ENCODE measurements around the gene ZNF837. TPM values are rescaled to one million over a fixed set of nuclear protein-coding genes. Genes with fewer than 3 reads are reported as not detected.

The ZNF837 gene
- total RNA-seq (2021; ENCODE audit: unreplicated experiment) (1.6 TPM), Bru-seq, nascent RNA (percentile 45 among the genes with signal in this experiment), BruChase-seq, experiment 1, labeled RNA remaining after a 2-hour chase (percentile 41 among the genes with signal in this experiment), BruChase-seq, experiment 2, labeled RNA remaining after a 6-hour chase (percentile 41 among the genes with signal in this experiment)
- 3.7 TPM for polyA plus RNA-seq (2012; ENCODE audit: insufficient read length)
- long read RNA-seq, partial matches to known transcripts, result 0 of 1 reads
- long read RNA-seq, other reads (novel, unspliced or antisense), result 0 of 1 reads

- H3K9me3 ChIP-seq (ENCODE audit: control insufficient read depth, insufficient read depth, low read depth, low read length), result no peaks in the 10 kb centered on the region
- H3K4me1 ChIP-seq (ENCODE audit: control insufficient read depth, insufficient read depth, low read length), result peaks cover 27% of the 10 kb centered on the region
- no TSS peak for BruUV-seq (replicated peaks)
- ChIA-PET POLR2A (interaction anchor here (0.6 to 1.0 kb wide), 5 partner anchors 19 to 332 kb away, joined by 3 to 8 read pairs (median 4); no protein-coding TSS in a partner anchor), CTCF (no interaction called here)
- peak; percentile 93 for ATAC-seq
- DNase-seq (ENCODE audit: low read depth, low spot score), result peak; percentile 98
- peak within 1 kb of the TSS; percentile 89 for H3K27ac ChIP-seq (ENCODE audit: low read length)
- H3K27me3 ChIP-seq (ENCODE audit: control insufficient read depth, insufficient read depth, low read length), result no peaks in the 10 kb centered on the region
- intact Hi-C loops (cut with micrococcal nuclease; ENCODE audit: unreplicated experiment) (no loop called here), in situ Hi-C loops (cut with HindIII; ENCODE audit: low pct_unique_long_range_greater_than_20kb, low sequenced_read_pairs) (no loop called here)
- TF ChIP-seq SIN3A (IDR thresholded peaks at IDR 0.05; ENCODE audit: borderline replicate concordance, insufficient read depth, low read depth, low read length), result peak; percentile 78; the same call in 1 of the 2 replicates
- no peak for TF ChIP-seq REST (IDR thresholded peaks at IDR 0.05; ENCODE audit: insufficient read depth in 1 of 2, low read depth in 2 of 2, low read length in 1 of 2)
- peak; percentile 93 for TF ChIP-seq POLR2AphosphoS5 (IDR thresholded peaks at IDR 0.05; ENCODE audit: low read depth, low read length)
- peak; percentile 90 for TF ChIP-seq TCF7L2 (IDR thresholded peaks at IDR 0.05; ENCODE audit: low read depth, low read length)
- H3K4me3 ChIP-seq (ENCODE audit: low read depth in 2 of 2, low read length in 2 of 2), result peak within 1 kb of the TSS; percentile 64 to 94
- no peaks in the 10 kb centered on the region for H3K36me3 ChIP-seq (ENCODE audit: control insufficient read depth, insufficient read depth, low read length)
Measured at GRCh38 chr19:58380662-58381459, at the start of gene ZNF837. Gene ZNF837, minus strand, starts transcription at chr19:58381030. Its CDS starts 11,698 bp downstream, at chr19:58369332.

DNA sequence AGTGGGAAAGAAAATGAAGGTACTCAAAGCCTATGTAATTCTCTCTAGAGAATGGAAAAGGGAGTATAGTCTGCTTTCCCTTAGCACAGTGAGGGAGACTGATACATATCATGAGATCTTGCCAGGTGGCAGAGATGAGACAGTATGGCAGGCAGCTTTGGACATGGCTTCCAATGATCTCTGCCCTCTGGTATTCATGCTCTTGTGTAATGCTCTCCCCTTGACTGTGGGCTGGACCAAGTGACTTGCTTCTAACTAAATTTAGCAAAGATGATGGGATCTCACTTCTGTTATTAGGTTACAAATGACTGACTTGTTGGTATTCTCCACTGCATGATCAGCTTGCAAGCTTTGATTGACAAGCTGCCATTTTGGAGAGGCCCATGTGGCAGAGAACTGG, 48.9 kb upstream of the ZNF837 start:
- no peak for ATAC-seq
- Histone ChIP-seq H3K4me1 (ENCODE audit: control insufficient read depth, insufficient read depth, low read length) (no peaks in the 10 kb centered on the region), H3K9me3 (ENCODE audit: control insufficient read depth, insufficient read depth, low read depth, low read length) (peaks cover 30% of the 10 kb centered on the region), H3K4me3 (ENCODE audit: low read depth in 2 of 2, low read length in 2 of 2) (no peak overlapping the region), H3K27ac (ENCODE audit: low read length) (no peak overlapping the region), H3K36me3 (ENCODE audit: control insufficient read depth, insufficient read depth, low read length) (no peaks in the 10 kb centered on the region), H3K27me3 (ENCODE audit: control insufficient read depth, insufficient read depth, low read length) (no peaks in the 10 kb centered on the region)
- POLR2A ChIA-PET, result no interaction called here
- CTCF ChIA-PET, result no interaction called here
- no peak for TF ChIP-seq SIN3A (IDR thresholded peaks at IDR 0.05; ENCODE audit: borderline replicate concordance, insufficient read depth, low read depth, low read length)
- TF ChIP-seq TCF7L2 (IDR thresholded peaks at IDR 0.05; ENCODE audit: low read depth, low read length), result no peak
- no TSS peak for BruUV-seq (replicated peaks)
- in situ Hi-C loops (cut with HindIII; ENCODE audit: low pct_unique_long_range_greater_than_20kb, low sequenced_read_pairs), result no loop called here
- no peak for DNase-seq (ENCODE audit: low read depth, low spot score)
- intact Hi-C loops (cut with micrococcal nuclease; ENCODE audit: unreplicated experiment), result no loop called here

DNA sequence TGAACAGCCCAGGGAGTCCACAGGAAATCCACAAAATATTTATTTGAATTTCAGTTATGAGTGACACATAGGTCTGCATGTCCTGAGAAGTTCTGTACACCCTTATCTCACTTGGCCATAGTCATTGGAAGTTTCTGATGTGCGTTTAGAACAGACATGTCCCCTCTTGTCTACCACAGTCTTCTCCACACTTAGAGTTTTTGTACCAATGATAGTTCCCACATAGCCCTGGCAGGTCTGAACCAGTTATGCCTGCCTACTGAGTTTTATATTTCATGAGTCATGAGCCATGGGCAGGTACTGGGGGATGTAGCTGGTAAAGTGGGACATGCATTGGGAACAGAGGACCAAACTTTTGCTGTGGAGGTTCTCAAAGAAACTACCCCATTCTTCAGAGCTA, 47.8 kb upstream of the ZNF837 start:
- ChIA-PET CTCF (no interaction called here), POLR2A (no interaction called here)
- Histone ChIP-seq H3K4me1 (ENCODE audit: control insufficient read depth, insufficient read depth, low read length) (no peaks in the 10 kb centered on the region), H3K36me3 (ENCODE audit: control insufficient read depth, insufficient read depth, low read length) (no peaks in the 10 kb centered on the region), H3K4me3 (ENCODE audit: low read depth in 2 of 2, low read length in 2 of 2) (no peak overlapping the region), H3K9me3 (ENCODE audit: control insufficient read depth, insufficient read depth, low read depth, low read length) (peaks cover 19% of the 10 kb centered on the region), H3K27ac (ENCODE audit: low read length) (no peak overlapping the region), H3K27me3 (ENCODE audit: control insufficient read depth, insufficient read depth, low read length) (no peaks in the 10 kb centered on the region)
- in situ Hi-C loops (cut with HindIII; ENCODE audit: low pct_unique_long_range_greater_than_20kb, low sequenced_read_pairs), result no loop called here
- no TSS peak for BruUV-seq (replicated peaks)
- DNase-seq (ENCODE audit: low read depth, low spot score), result no peak
- ATAC-seq, result no peak
- TF ChIP-seq TCF7L2 (IDR thresholded peaks at IDR 0.05; ENCODE audit: low read depth, low read length) (no peak), POLR2AphosphoS5 (IDR thresholded peaks at IDR 0.05; ENCODE audit: low read depth, low read length) (no peak), SIN3A (IDR thresholded peaks at IDR 0.05; ENCODE audit: borderline replicate concordance, insufficient read depth, low read depth, low read length) (no peak), REST (IDR thresholded peaks at IDR 0.05; ENCODE audit: insufficient read depth in 1 of 2, low read depth in 2 of 2, low read length in 1 of 2) (no peak), CTCF (IDR thresholded peaks at IDR 0.05) (no peak)
- intact Hi-C loops (cut with micrococcal nuclease; ENCODE audit: unreplicated experiment), result no loop called here
